ENCODE results near the gene MALT1.

GRCh38 chr18:58761970-58762780, 90.9 kb downstream of the MALT1 start:
- TF ChIP-seq TAF1 (IDR thresholded peaks at IDR 0.05; ENCODE audit: borderline replicate concordance, low read depth, low read length), result no peak
- no peak for TF ChIP-seq POLR2AphosphoS5 (IDR thresholded peaks at IDR 0.05; ENCODE audit: low read depth, low read length)

Data from GM12892 (cell line).